Measurements from ENCODE around the gene CHAT. TPM values are rescaled to one million over a fixed set of nuclear protein-coding genes. Genes with fewer than 3 reads are reported as not detected.

CHAT gene
- total RNA-seq, 1 experiment from 2014 or later, result 0.18 TPM

DNA sequence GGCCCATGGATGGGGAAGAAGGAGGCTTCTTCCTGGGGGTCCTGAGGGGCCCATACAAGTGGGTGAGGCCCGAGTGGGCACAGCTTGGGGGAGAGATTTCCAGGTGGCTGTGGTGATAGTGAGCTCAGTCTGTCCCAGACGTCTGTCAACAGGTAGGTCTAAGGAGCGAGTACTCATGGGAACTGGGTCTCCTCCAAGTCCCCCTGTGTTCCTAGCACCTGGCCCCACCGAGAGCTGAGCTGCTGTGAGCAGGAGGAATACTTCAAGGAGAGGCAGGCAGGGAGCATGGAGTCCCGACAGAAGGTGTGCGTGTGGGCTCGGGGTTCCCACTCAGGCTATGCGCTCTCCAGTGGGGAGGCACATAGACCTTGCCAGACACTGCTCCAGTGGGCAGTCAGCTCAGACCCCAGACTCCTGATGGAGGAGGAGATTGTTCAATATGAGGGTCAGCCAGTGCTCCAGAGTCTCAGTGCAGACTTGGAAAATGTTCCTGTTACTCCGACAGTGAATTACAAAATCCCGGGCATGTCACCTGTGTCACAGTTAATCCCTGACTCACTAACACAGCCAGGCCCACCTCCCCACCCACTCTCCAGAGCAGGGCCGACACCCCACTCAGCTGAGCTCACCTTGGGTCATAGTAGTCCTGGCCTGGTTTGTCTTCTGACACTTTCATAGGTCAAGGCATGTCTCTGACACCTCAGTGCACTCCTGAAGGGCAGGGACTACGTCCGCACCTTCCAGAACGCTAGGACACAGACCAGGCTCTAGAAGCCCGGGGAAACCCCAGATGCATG lies 37.4 kb downstream of the CHAT start:
- TF ChIP-seq, protein P1, sequence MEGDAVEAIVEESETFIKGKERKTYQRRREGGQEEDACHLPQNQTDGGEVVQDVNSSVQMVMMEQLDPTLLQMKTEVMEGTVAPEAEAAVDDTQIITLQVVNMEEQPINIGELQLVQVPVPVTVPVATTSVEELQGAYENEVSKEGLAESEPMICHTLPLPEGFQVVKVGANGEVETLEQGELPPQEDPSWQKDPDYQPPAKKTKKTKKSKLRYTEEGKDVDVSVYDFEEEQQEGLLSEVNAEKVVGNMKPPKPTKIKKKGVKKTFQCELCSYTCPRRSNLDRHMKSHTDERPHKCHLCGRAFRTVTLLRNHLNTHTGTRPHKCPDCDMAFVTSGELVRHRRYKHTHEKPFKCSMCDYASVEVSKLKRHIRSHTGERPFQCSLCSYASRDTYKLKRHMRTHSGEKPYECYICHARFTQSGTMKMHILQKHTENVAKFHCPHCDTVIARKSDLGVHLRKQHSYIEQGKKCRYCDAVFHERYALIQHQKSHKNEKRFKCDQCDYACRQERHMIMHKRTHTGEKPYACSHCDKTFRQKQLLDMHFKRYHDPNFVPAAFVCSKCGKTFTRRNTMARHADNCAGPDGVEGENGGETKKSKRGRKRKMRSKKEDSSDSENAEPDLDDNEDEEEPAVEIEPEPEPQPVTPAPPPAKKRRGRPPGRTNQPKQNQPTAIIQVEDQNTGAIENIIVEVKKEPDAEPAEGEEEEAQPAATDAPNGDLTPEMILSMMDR (IDR thresholded peaks at IDR 0.05; ENCODE audit: insufficient read depth in 1 of 2, low read depth in 1 of 2, low read length in 1 of 2, severe bottlenecking in 1 of 2, unreplicated experiment in 1 of 2), result no peak
- DNase-seq, result peak in 1 of 2 experiments; percentile 29
- Mint-ChIP-seq H3K9me3 (ENCODE audit: unreplicated experiment) (no peaks in the 10 kb centered on the region), H3K4me1 (ENCODE audit: low read depth, unreplicated experiment) (peaks cover 13% of the 10 kb centered on the region), H3K27me3 (ENCODE audit: insufficient read depth, unreplicated experiment) (peaks cover under 1% of the 10 kb centered on the region), H3K4me3 (ENCODE audit: unreplicated experiment) (no peak overlapping the region), H3K36me3 (ENCODE audit: insufficient read depth, unreplicated experiment) (no peaks in the 10 kb centered on the region), H3K27ac (ENCODE audit: unreplicated experiment) (no peak overlapping the region)
- peaks cover 14% of the 10 kb centered on the region for H3K4me1 ChIP-seq
- intact Hi-C loops (cut with micrococcal nuclease; ENCODE audit: unreplicated experiment), result no loop called here
- H3K4me3 ChIP-seq (ENCODE audit: low read depth, low read length), result no peak overlapping the region
- POLR2A ChIA-PET, result no interaction called here
- H3K27me3 ChIP-seq (replicated peaks; ENCODE audit: control insufficient read depth, insufficient read depth, low read length), result no peaks in the 10 kb centered on the region
- BruUV-seq (replicated peaks), result no TSS peak
- CTCF ChIA-PET, result no interaction called here
- H3K9me3 ChIP-seq, result no peaks in the 10 kb centered on the region
- H3K36me3 ChIP-seq (ENCODE audit: control insufficient read depth, insufficient read depth, low read length), result no peaks in the 10 kb centered on the region

DNA sequence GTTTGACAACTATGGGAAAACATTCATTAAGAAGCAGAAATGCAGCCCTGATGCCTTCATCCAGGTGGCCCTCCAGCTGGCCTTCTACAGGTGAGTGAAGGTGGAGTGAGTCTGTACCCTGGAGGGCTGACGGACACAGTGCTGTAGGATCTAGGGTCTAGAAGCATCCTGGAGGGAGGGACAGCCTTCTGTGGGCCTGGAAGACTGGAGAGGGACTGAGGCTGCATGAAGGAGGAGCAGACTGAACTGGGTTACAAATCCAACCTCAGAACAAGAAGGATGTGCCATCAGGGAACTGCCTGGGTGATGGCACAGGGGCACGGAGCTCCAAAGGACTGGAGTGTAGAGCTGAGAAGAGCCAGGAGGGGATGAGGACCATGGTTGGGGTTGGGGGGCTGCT lies 38.1 kb downstream of the CHAT start:
- H3K4me1 ChIP-seq, result peaks cover 14% of the 10 kb centered on the region
- peak in 1 of 2 experiments; percentile 21 for DNase-seq
- no peaks in the 10 kb centered on the region for H3K36me3 Mint-ChIP-seq (ENCODE audit: insufficient read depth, unreplicated experiment)
- H3K36me3 ChIP-seq (ENCODE audit: control insufficient read depth, insufficient read depth, low read length), result no peaks in the 10 kb centered on the region
- intact Hi-C loops (cut with micrococcal nuclease; ENCODE audit: unreplicated experiment), result no loop called here
- H3K9me3 ChIP-seq, result no peaks in the 10 kb centered on the region
- no peaks in the 10 kb centered on the region for H3K27me3 ChIP-seq (replicated peaks; ENCODE audit: control insufficient read depth, insufficient read depth, low read length)
- H3K4me1 Mint-ChIP-seq (ENCODE audit: low read depth, unreplicated experiment), result peaks cover 13% of the 10 kb centered on the region
- H3K9me3 Mint-ChIP-seq (ENCODE audit: unreplicated experiment), result no peaks in the 10 kb centered on the region
- no peak overlapping the region for H3K4me3 Mint-ChIP-seq (ENCODE audit: unreplicated experiment)
- no peak overlapping the region for H3K4me3 ChIP-seq (ENCODE audit: low read depth, low read length)
- ChIA-PET CTCF (no interaction called here), POLR2A (no interaction called here)
- no TSS peak for BruUV-seq (replicated peaks)
- H3K27me3 Mint-ChIP-seq (ENCODE audit: insufficient read depth, unreplicated experiment), result peaks cover 6% of the 10 kb centered on the region
- TF ChIP-seq, protein P1 (IDR thresholded peaks at IDR 0.05; ENCODE audit: insufficient read depth in 1 of 2, low read depth in 1 of 2, low read length in 1 of 2, severe bottlenecking in 1 of 2, unreplicated experiment in 1 of 2), result no peak
- no peak overlapping the region for H3K27ac Mint-ChIP-seq (ENCODE audit: unreplicated experiment)

DNA sequence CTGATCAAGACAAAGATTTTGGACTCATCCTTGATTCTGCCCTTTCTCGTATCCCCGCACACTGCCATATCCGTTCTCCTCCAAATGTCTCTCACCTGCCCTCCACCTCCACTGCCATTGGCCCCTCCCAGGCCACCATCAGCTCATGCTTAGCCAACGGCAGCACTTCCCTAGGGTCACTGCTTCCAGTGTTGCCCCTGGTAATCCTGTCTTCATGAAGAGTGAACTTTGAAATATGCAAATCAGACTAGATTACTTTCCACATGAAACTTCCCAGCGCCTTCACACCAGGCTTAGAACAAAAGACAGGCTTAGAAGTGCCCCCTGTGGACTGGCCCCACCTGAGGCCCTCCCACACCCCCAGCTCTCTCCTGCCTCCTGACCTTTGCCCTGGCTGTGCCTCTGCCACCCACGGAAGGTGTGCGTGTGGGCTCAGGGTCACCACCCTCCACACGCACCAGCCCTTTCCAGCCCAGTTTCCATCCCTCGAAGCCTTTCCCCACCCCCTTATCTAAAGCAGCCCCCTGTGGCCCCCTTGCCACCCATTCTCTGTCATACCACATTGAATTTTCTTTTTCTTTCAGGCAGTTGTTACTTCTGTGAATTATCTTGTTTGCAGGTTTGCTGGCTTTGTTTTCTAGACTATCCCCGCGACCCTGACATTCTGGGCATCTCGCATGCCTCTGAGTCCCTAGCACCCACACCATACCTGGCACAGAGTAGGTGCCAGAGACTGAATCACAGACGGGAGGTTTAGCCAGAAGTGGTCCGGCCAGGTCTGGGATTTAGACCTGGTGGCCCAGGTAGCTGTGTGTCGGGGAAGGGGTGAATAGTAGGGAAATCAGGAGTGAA lies 38.8 kb downstream of the CHAT start:
- DNase-seq, result peak in 1 of 2 experiments; percentile 57
- no peak overlapping the region for H3K4me3 Mint-ChIP-seq (ENCODE audit: unreplicated experiment)
- H3K36me3 Mint-ChIP-seq (ENCODE audit: insufficient read depth, unreplicated experiment), result no peaks in the 10 kb centered on the region
- no peak overlapping the region for H3K27ac Mint-ChIP-seq (ENCODE audit: unreplicated experiment)
- ChIA-PET CTCF (no interaction called here), POLR2A (no interaction called here)
- Histone ChIP-seq H3K36me3 (ENCODE audit: control insufficient read depth, insufficient read depth, low read length) (no peaks in the 10 kb centered on the region), H3K4me1 (peaks cover 14% of the 10 kb centered on the region), H3K27me3 (replicated peaks; ENCODE audit: control insufficient read depth, insufficient read depth, low read length) (no peaks in the 10 kb centered on the region), H3K4me3 (ENCODE audit: low read depth, low read length) (no peak overlapping the region), H3K9me3 (0 out of 2 replicates have a peak, but pooled peaks cover under 1% of the 10 kb centered on the region)
- peaks cover 13% of the 10 kb centered on the region for H3K4me1 Mint-ChIP-seq (ENCODE audit: low read depth, unreplicated experiment)
- intact Hi-C loops (cut with micrococcal nuclease; ENCODE audit: unreplicated experiment), result no loop called here
- H3K27me3 Mint-ChIP-seq (ENCODE audit: insufficient read depth, unreplicated experiment), result peaks cover 6% of the 10 kb centered on the region
- no peaks in the 10 kb centered on the region for H3K9me3 Mint-ChIP-seq (ENCODE audit: unreplicated experiment)
- TF ChIP-seq, protein P1 (IDR thresholded peaks at IDR 0.05; ENCODE audit: insufficient read depth in 1 of 2, low read depth in 1 of 2, low read length in 1 of 2, severe bottlenecking in 1 of 2, unreplicated experiment in 1 of 2), result no peak
- BruUV-seq (replicated peaks), result no TSS peak

Data from Caco-2 (cell line).